GM12801 (cell line): ENCODE data around the gene ASF1B.

ENCODE experiments used
- CTCF ChIP-seq: IDR thresholded peaks from one replicate; pipeline ENCODE4 v1.5.1; 2011; ENCODE audit warnings: control low read depth; ENCODE audit not compliant: insufficient read length; ENCODE audit errors: extremely low read depth

Gene ASF1B

GRCh38 chr19:14080887-14081796, 55.2 kb downstream of the ASF1B start:
- TF ChIP-seq CTCF, result no peak

GRCh38 chr19:14078411-14078810, 58.0 kb downstream of the ASF1B start:
- TF ChIP-seq CTCF, result no peak

GRCh38 chr19:14073925-14074838, 62.2 kb downstream of the ASF1B start:
- no peak for TF ChIP-seq CTCF

GRCh38 chr19:14073261-14073924, 63.0 kb downstream of the ASF1B start:
- TF ChIP-seq CTCF, result no peak

- TF ChIP-seq CTCF, result no peak
Observed at GRCh38 chr19:14072535-14073260, 63.7 kb downstream of the ASF1B start, which contains the start of gene MISP3. MISP3 (plus strand) TSS chr19:14072786; CDS start chr19:14073310, 524 bp downstream.

- TF ChIP-seq CTCF, result no peak
Observed at GRCh38 chr19:14070268-14071050, 65.9 kb downstream of the ASF1B start.
